HFFc6 (cell line): ENCODE data around the gene BCL2L12. TPM values are rescaled to one million over a fixed set of nuclear protein-coding genes. Genes with fewer than 3 reads are reported as not detected.
"Not testable (repeated sequence)": the region's sequence is repeated elsewhere in the genome, so short reads cannot be mapped to it uniquely, and the experiment has no call there.

Experiments used
- DNase-seq: peaks from one replicate; pipeline ENCODE4 v3.0.0-alpha.2; 2018
- H3K27ac Mint-ChIP-seq: 2 replicates; pipeline ENCODE4 v1.8.0; 2020; ENCODE audit warnings: mild to moderate bottlenecking, mixed read lengths
- H3K27me3 Mint-ChIP-seq: 2 replicates; pipeline ENCODE4 v1.8.0; 2021; ENCODE audit warnings: mild to moderate bottlenecking, moderate library complexity, mixed read lengths; ENCODE audit not compliant: insufficient read depth
- H3K36me3 Mint-ChIP-seq: 2 replicates; pipeline ENCODE4 v1.8.0; 2021; ENCODE audit warnings: low read depth, mixed read lengths
- H3K4me1 Mint-ChIP-seq: 2 replicates; pipeline ENCODE4 v1.8.0; 2020; ENCODE audit warnings: low read depth, mixed read lengths
- H3K4me3 Mint-ChIP-seq: 2 replicates; pipeline ENCODE4 v1.8.0; 2020; ENCODE audit warnings: mild to moderate bottlenecking, moderate library complexity, mixed read lengths
- H3K9me3 Mint-ChIP-seq: 2 replicates; pipeline ENCODE4 v1.8.0; 2020; ENCODE audit warnings: mild to moderate bottlenecking, mixed read lengths
- CTCF ChIP-seq: fragments of 200-600 bp; sonication (generic); IDR thresholded peaks from 2 replicates; pipeline ENCODE4 v1.5.0; 2021; ENCODE audit warnings: antibody characterized with exemption, mild to moderate bottlenecking
- long read RNA-seq: library from polyadenylated mRNA; unstranded; transcript quantifications from one replicate; pipeline ENCODE4 v2.0.0, GENCODE V29; 2019
- total RNA-seq, 6 experiments: library from RNA; stranded (reverse); fragmentation: NEBNext Ultra II Directional; extraction: Animal tissue kit (Norgen Biotek cat#: 25700); gene quantifications; 2 replicates in 1 of 6; 3 replicates in 5 of 6; pipeline ENCODE4 v1.2.3, GENCODE V29; 2021

Gene BCL2L12
- 10 to 100 TPM; 23.9 to 34.2 (median 33.4) TPM for total RNA-seq
- long read RNA-seq, transcript BCL2L12-212 (7 exons, 1,854 nt) = major isoform, 15 of 21 reads
- long read RNA-seq, partial matches to known transcripts = 3 of 21 reads
- long read RNA-seq, other reads (novel, unspliced or antisense) = 2 of 21 reads

- TF ChIP-seq CTCF = no peak
- H3K27me3 Mint-ChIP-seq = peaks cover 11% of the 10 kb centered on the region
- H3K9me3 Mint-ChIP-seq = no peaks in the 10 kb centered on the region
- peak within 1 kb of the TSS; percentile 85 for H3K27ac Mint-ChIP-seq
- H3K4me1 Mint-ChIP-seq = peaks cover 22% of the 10 kb centered on the region
- DNase-seq = peak; percentile 96
- peak within 1 kb of the TSS; percentile 93 for H3K4me3 Mint-ChIP-seq
- H3K36me3 Mint-ChIP-seq = peaks cover 4% of the 10 kb centered on the region; the same call in 1 of the 2 replicates
Observed at GRCh38 chr19:49665351-49666119, at the start of gene BCL2L12, which contains the start of gene IRF3. BCL2L12 (plus strand) TSS chr19:49665933; CDS start chr19:49666693, 760 bp downstream. IRF3 (minus strand) TSS chr19:49665857; CDS start chr19:49664838, 1,019 bp downstream.

GRCh38 chr19:49616532-49616931 lies 49.2 kb upstream of the BCL2L12 start:
- H3K36me3 Mint-ChIP-seq = peaks cover 16% of the 10 kb centered on the region
- no peak overlapping the region for H3K4me3 Mint-ChIP-seq
- peaks cover 2% of the 10 kb centered on the region; the same call in 1 of the 2 replicates for H3K27me3 Mint-ChIP-seq
- peaks cover 29% of the 10 kb centered on the region for H3K4me1 Mint-ChIP-seq
- H3K9me3 Mint-ChIP-seq = no peaks in the 10 kb centered on the region
- no peak overlapping the region for H3K27ac Mint-ChIP-seq
- no peak for DNase-seq
- TF ChIP-seq CTCF = no peak

GRCh38 chr19:49616945-49617344 lies 48.8 kb upstream of the BCL2L12 start:
- Mint-ChIP-seq H3K9me3 (no peaks in the 10 kb centered on the region), H3K4me1 (peaks cover 29% of the 10 kb centered on the region), H3K36me3 (peaks cover 20% of the 10 kb centered on the region), H3K27me3 (peaks cover 2% of the 10 kb centered on the region; the same call in 1 of the 2 replicates), H3K4me3 (no peak overlapping the region), H3K27ac (no peak overlapping the region)
- DNase-seq = no peak
- no peak for TF ChIP-seq CTCF

- not testable (repeated sequence) for H3K27me3 Mint-ChIP-seq, H3K27ac Mint-ChIP-seq, DNase-seq, H3K4me3 Mint-ChIP-seq, H3K9me3 Mint-ChIP-seq
- H3K4me1 Mint-ChIP-seq = peaks cover 23% of the 10 kb centered on the region
- H3K36me3 Mint-ChIP-seq = peaks cover 25% of the 10 kb centered on the region
Observed at GRCh38 chr19:49617860-49618259, 47.9 kb upstream of the BCL2L12 start.

- no peak overlapping the region for H3K27ac Mint-ChIP-seq
- TF ChIP-seq CTCF = no peak
- no peaks in the 10 kb centered on the region; the same call in 1 of the 2 replicates for H3K27me3 Mint-ChIP-seq
- H3K4me3 Mint-ChIP-seq = no peak overlapping the region
- H3K9me3 Mint-ChIP-seq = no peaks in the 10 kb centered on the region
- H3K36me3 Mint-ChIP-seq = peaks cover 30% of the 10 kb centered on the region
- no peaks in the 10 kb centered on the region for H3K4me1 Mint-ChIP-seq
- no peak for DNase-seq
Observed at GRCh38 chr19:49624967-49625910, 40.5 kb upstream of the BCL2L12 start.
